Endothelial cell of umbilical vein (primary cell): ENCODE results near the gene GPR157. TPM values are rescaled to one million over a fixed set of nuclear protein-coding genes. Genes with fewer than 3 reads are reported as not detected.
A peak's percentile ranks its signal among the peaks of the same experiment; 100 is the strongest.

Experiments
- BruUV-seq: library from RNA; stranded (reverse); fragments of 400-500 nt; replicated peaks from 2 replicates; lab custom pipeline; 2021; lab: Mats Ljungman, UMichigan
- CTCF ChIA-PET: fragments of 300-600, 350-600 bp; sonication (Branson Sonifier 250); formaldehyde crosslinking; loops from one replicate; lab custom pipeline; 2021; ENCODE audit warnings: antibody characterized with exemption, inconsistent platforms; lab: Charles Lee
- POLR2A ChIA-PET: fragments of 300-600, 350-600 bp; sonication (Branson Sonifier 250); formaldehyde crosslinking; loops from one replicate; lab custom pipeline; 2021; ENCODE audit warnings: antibody characterized with exemption, inconsistent platforms; lab: Charles Lee
- DNase-seq: peaks from one replicate; pipeline ENCODE4 v3.0.0-alpha.2; 2011; ENCODE audit warnings: low read depth, low spot score
- FAIRE-seq: peaks from 2 replicates; lab custom pipeline; 2011; peaks lifted over from hg19 to GRCh38; lab: Jason Lieb, UNC
- H2AFZ ChIP-seq: 2 replicates; pipeline ENCODE4 v1.6.0; 2012; ENCODE audit warnings: low read depth, low read length, control low read depth, inconsistent platforms
- H3K27ac ChIP-seq: 2 replicates; pipeline ENCODE4 v1.5.1; 2011; ENCODE audit warnings: low read depth, mild to moderate bottlenecking, control low read depth, low read length, moderate library complexity; ENCODE audit not compliant: insufficient read depth
- H3K27me3 ChIP-seq, 2 experiments: 2 replicates each; pipeline versions ENCODE4 v1.6.0 to v1.6.1; 2011; ENCODE audit warnings: low read length in 2 of 2, mixed read lengths in 1 of 2; ENCODE audit not compliant: control insufficient read depth in 2 of 2, insufficient read depth in 2 of 2
- H3K36me3 ChIP-seq, 2 experiments: 2 replicates in 1 of 2; 3 replicates in 1 of 2; pipeline ENCODE4 v1.5.1; 2011; ENCODE audit warnings: low read length in 2 of 2, mild to moderate bottlenecking in 1 of 2, moderate library complexity in 1 of 2; ENCODE audit not compliant: control insufficient read depth in 2 of 2, insufficient read depth in 2 of 2; ENCODE audit errors: extremely low read depth in 1 of 2
- H3K4me1 ChIP-seq: 3 replicates; pipeline ENCODE4 v1.5.1; 2011; ENCODE audit warnings: mild to moderate bottlenecking, low read length; ENCODE audit not compliant: control insufficient read depth, insufficient read depth; ENCODE audit errors: extremely low read depth
- H3K4me2 ChIP-seq: 2 replicates; pipeline ENCODE4 v1.6.1; 2011; ENCODE audit warnings: low read length, control low read depth, mixed read lengths; ENCODE audit not compliant: insufficient read depth
- H3K4me3 ChIP-seq, 3 experiments: fragments of 200-600 bp in 1 of 3; sonication (generic), shearing (Covaris generic) in 1 of 3; replicated peaks in 1 of 3; 2 replicates each; pipeline ENCODE4 v1.5.1; 2011 to 2016; ENCODE audit warnings: control low read depth in 3 of 3, low read length in 3 of 3, mild to moderate bottlenecking in 2 of 3, inconsistent platforms in 1 of 3, low read depth in 1 of 3, moderate library complexity in 1 of 3; ENCODE audit not compliant: insufficient read depth in 1 of 3
- H3K79me2 ChIP-seq: 2 replicates; pipeline ENCODE4 v1.6.0; 2012; ENCODE audit warnings: low read length, inconsistent platforms; ENCODE audit not compliant: control insufficient read depth, insufficient read depth
- H3K9ac ChIP-seq: replicated peaks from 2 replicates; pipeline ENCODE3; 2011; ENCODE audit warnings: low read length, control low read depth; ENCODE audit not compliant: insufficient read depth; ENCODE audit errors: extremely low read depth
- H3K9me1 ChIP-seq: replicated peaks from 3 replicates; pipeline ENCODE4 v1.6.0; 2011; ENCODE audit warnings: mild to moderate bottlenecking, low read length; ENCODE audit not compliant: control insufficient read depth, insufficient read depth; ENCODE audit errors: extremely low read depth
- H3K9me3 ChIP-seq: replicated peaks from 2 replicates; pipeline ENCODE4 v1.5.1; 2012; ENCODE audit warnings: low read length, inconsistent platforms; ENCODE audit not compliant: control insufficient read depth, insufficient read depth
- H4K20me1 ChIP-seq: replicated peaks from 2 replicates; pipeline ENCODE3; 2011; ENCODE audit warnings: mild to moderate bottlenecking, low read length; ENCODE audit not compliant: control insufficient read depth, insufficient read depth; ENCODE audit errors: extremely low read depth
- CTCF ChIP-seq, 2 donors: IDR thresholded peaks; 1 replicate in 1 of 2; 2 replicates in 1 of 2; pipeline ENCODE4 v1.5.1; 2011; ENCODE audit warnings: low read length in 2 of 2, mild to moderate bottlenecking in 2 of 2, moderate library complexity in 2 of 2, control low read depth in 1 of 2, inconsistent platforms in 1 of 2, low read depth in 1 of 2; ENCODE audit not compliant: insufficient read depth in 1 of 2; ENCODE audit errors: extremely low read depth in 1 of 2
- EZH2 ChIP-seq: IDR thresholded peaks from 2 replicates; pipeline ENCODE4 v1.6.1; 2012; ENCODE audit warnings: borderline replicate concordance, low read depth, mild to moderate bottlenecking, moderate library complexity, low read length, inconsistent platforms; ENCODE audit not compliant: severe bottlenecking
- FOS ChIP-seq: IDR thresholded peaks from 2 replicates; pipeline ENCODE4 v1.6.1; 2011; ENCODE audit warnings: mild to moderate bottlenecking, low read length, moderate library complexity, borderline replicate concordance; ENCODE audit not compliant: insufficient read depth
- GATA2 ChIP-seq: IDR thresholded peaks from 2 replicates; pipeline ENCODE4 v1.7.0; 2011; ENCODE audit warnings: low read depth, mild to moderate bottlenecking, moderate library complexity, mixed read lengths, low read length; ENCODE audit not compliant: insufficient read length, insufficient read depth
- JUN ChIP-seq: IDR thresholded peaks from 2 replicates; pipeline ENCODE4 v1.6.1; 2011; ENCODE audit warnings: borderline replicate concordance, low read depth; ENCODE audit not compliant: insufficient read length, insufficient read depth
- MAX ChIP-seq: IDR thresholded peaks from 2 replicates; pipeline ENCODE4 v1.6.1; 2011; ENCODE audit not compliant: insufficient read depth, insufficient read length
- MYC ChIP-seq: IDR thresholded peaks from one replicate; pipeline ENCODE4 v1.6.1; 2011; ENCODE audit warnings: mild to moderate bottlenecking, low read depth, low read length
- POLR2A ChIP-seq: IDR thresholded peaks from 2 replicates; pipeline ENCODE4 v1.6.1; 2012; ENCODE audit warnings: low read depth, mild to moderate bottlenecking, control low read depth, low read length
- POLR2AphosphoS5 ChIP-seq: IDR thresholded peaks from 2 replicates; pipeline ENCODE4 v1.6.1; 2012; ENCODE audit warnings: low read depth, mild to moderate bottlenecking, control low read depth, low read length, moderate library complexity; ENCODE audit not compliant: insufficient read depth
- dilution Hi-C: fragments of 300-500 bp; cut with MboI; formaldehyde crosslinking; loops from one replicate; pipeline ENCODE4 v1.15.0; 2019; ENCODE audit warnings: low sequenced_read_pairs; ENCODE audit not compliant: extremely low pct_ligation_motif_present
- intact Hi-C: fragments of 100-400 bp; cut with micrococcal nuclease; formaldehyde crosslinking; loops from one replicate; pipeline ENCODE4 v1.10.0; 2022
- microRNA counts: library from miRNA; unstranded; fragments of <30 nt; microRNA quantifications from one replicate; lab custom pipeline; 2016
- polyA plus RNA-seq, 4 experiments: library from polyadenylated mRNA; depleted of rRNA in 3 of 4; stranded (reverse) in 3 of 4; unstranded in 1 of 4; fragments of >200 nt; gene quantifications; 2 replicates each; pipeline versions ENCODE4 v1.2.1 to v1.2.3, GENCODE V29; 2011 to 2012; ENCODE audit warnings: missing spikeins in 1 of 4
- small RNA-seq: library from RNA; depleted of rRNA; stranded (forward); fragments of <200 nt; gene quantifications from one replicate; pipeline ENCODE3, GENCODE V24; 2012; ENCODE audit warnings: low replicate concordance, low read depth; ENCODE audit not compliant: insufficient read depth, insufficient read length
- total RNA-seq: library from RNA; stranded (reverse); gene quantifications from 2 replicates; pipeline ENCODE4 v1.2.3, GENCODE V29; 2021

The GPR157 gene
- total and polyA plus RNA-seq, 2 donors (not counting 3 experiments of a cell fraction or from before 2014, with no cell fraction given): 1.0 to 6.5 TPM

GRCh38 chr1:9050803-9051202 lies 78.1 kb downstream of the GPR157 start:
- ChIA-PET CTCF (interaction anchor here (1.0 to 2.2 kb wide), 3 partner anchors 46 to 60 kb away, joined by 3 to 9 read pairs (median 4); no protein-coding TSS in a partner anchor), POLR2A (no interaction called here)
- dilution Hi-C loops (no loop called here), intact Hi-C loops (no loop called here)
- H3K36me3 ChIP-seq: no peaks in the 10 kb centered on the region
- H2AFZ ChIP-seq: no peak overlapping the region
- H3K4me2 ChIP-seq: no peak overlapping the region
- no peak overlapping the region for H3K27ac ChIP-seq
- BruUV-seq: no TSS peak
- H3K4me1 ChIP-seq: no peaks in the 10 kb centered on the region
- TF ChIP-seq MAX (no peak), GATA2 (no peak), CTCF (IDR thresholded peaks at IDR 0.05; ENCODE audit: extremely low read depth in 1 of 2, insufficient read depth in 1 of 2, low read depth in 1 of 2, low read length in 2 of 2) (no peak), POLR2A (no peak), FOS (no peak), POLR2AphosphoS5 (no peak), MYC (no peak), EZH2 (no peak), JUN (no peak)
- peaks cover 4 to 6% of the 10 kb centered on the region in 2 experiments for H3K27me3 ChIP-seq
- no peaks in the 10 kb centered on the region for H3K9me1 ChIP-seq
- no peaks in the 10 kb centered on the region for H4K20me1 ChIP-seq
- FAIRE-seq (no peak), DNase-seq (no peak)
- H3K79me2 ChIP-seq: no peaks in the 10 kb centered on the region
- no peak overlapping the region for H3K9ac ChIP-seq
- no peak overlapping the region for H3K4me3 ChIP-seq
- no peaks in the 10 kb centered on the region for H3K9me3 ChIP-seq

MicroRNAs within 50 kb of the gene (microRNA counts, 767-probe panel; counts per million panel counts)
- 16,550 counts per million, percentile 98 among the panel's probes with 10 or more counts for microRNA hsa-miR-34a-5p (lab: Ali Mortazavi, UCI)

Small RNA genes lying within 50 kb of the gene (small RNA-seq; reads per million reads assigned to genes)
- gene RF00424: not detected

Other genes starting within 250 kb of the GPR157 start
- not detected in 2 replicates for gene CA6, start 183.2 kb downstream of the GPR157 start, total RNA-seq
- not detected in 2 replicates for gene CA6, start 183.2 kb downstream of the GPR157 start, polyA plus RNA-seq
- gene SLC2A7, start 102.7 kb downstream of the GPR157 start, total RNA-seq: not detected in 2 replicates
- not detected in 2 replicates for gene SLC2A7, start 102.7 kb downstream of the GPR157 start, polyA plus RNA-seq
- gene SLC2A5, start 59.5 kb downstream of the GPR157 start, total RNA-seq: not detected in 2 replicates
- not detected in 2 replicates for gene SLC2A5, start 59.5 kb downstream of the GPR157 start, polyA plus RNA-seq
- gene H6PD, start 105.7 kb upstream of the GPR157 start, total RNA-seq: 29.0 and 40.1 TPM in 2 replicates
- 24.5 and 26.9 TPM in 2 replicates for gene H6PD, start 105.7 kb upstream of the GPR157 start, polyA plus RNA-seq
- gene SPSB1, start 163.8 kb upstream of the GPR157 start, total RNA-seq: 41.9 and 50.9 TPM in 2 replicates
- gene SPSB1, start 163.8 kb upstream of the GPR157 start, polyA plus RNA-seq: 61.2 and 66.7 TPM in 2 replicates